Progenitor cell of endocrine pancreas (in vitro differentiated cells): ENCODE measurements around the gene MAML2. TPM values are rescaled to one million over a fixed set of nuclear protein-coding genes. Genes with fewer than 3 reads are reported as not detected.

Experiments used
- DNase-seq: peaks from one replicate; pipeline ENCODE4 v3.0.0; 2021; ENCODE audit warnings: low spot score; ENCODE audit not compliant: unreplicated experiment
- H3K27ac Mint-ChIP-seq: 2 replicates; pipeline ENCODE4 v1.8.0; 2021; ENCODE audit warnings: mild to moderate bottlenecking, moderate library complexity, mixed read lengths
- H3K27me3 Mint-ChIP-seq: 2 replicates; pipeline ENCODE4 v1.8.0; 2021; ENCODE audit warnings: mixed read lengths
- H3K36me3 Mint-ChIP-seq: 2 replicates; pipeline ENCODE4 v1.8.0; 2022; ENCODE audit warnings: mixed read lengths; ENCODE audit not compliant: insufficient read depth
- H3K4me1 Mint-ChIP-seq: 2 replicates; pipeline ENCODE4 v1.8.0; 2021; ENCODE audit warnings: low read depth, mixed read lengths
- H3K4me3 Mint-ChIP-seq: 2 replicates; pipeline ENCODE4 v1.8.0; 2021; ENCODE audit warnings: low read depth, mild to moderate bottlenecking, moderate library complexity, mixed read lengths
- H3K9me3 Mint-ChIP-seq: 2 replicates; pipeline ENCODE4 v1.8.0; 2021; ENCODE audit warnings: low read depth, mixed read lengths
- CTCF ChIP-seq: fragments of 200-600 bp; sonication (generic); IDR thresholded peaks from one replicate; pipeline ENCODE4 v1.5.0; 2021; ENCODE audit warnings: antibody characterized with exemption, mild to moderate bottlenecking; ENCODE audit not compliant: unreplicated experiment
- total RNA-seq: library from RNA; stranded (reverse); gene quantifications from 2 replicates; pipeline ENCODE4 v1.2.1, GENCODE V29; 2021

Gene MAML2
- total RNA-seq, 1 donor from 2014 or later, result 17.6 TPM

DNA sequence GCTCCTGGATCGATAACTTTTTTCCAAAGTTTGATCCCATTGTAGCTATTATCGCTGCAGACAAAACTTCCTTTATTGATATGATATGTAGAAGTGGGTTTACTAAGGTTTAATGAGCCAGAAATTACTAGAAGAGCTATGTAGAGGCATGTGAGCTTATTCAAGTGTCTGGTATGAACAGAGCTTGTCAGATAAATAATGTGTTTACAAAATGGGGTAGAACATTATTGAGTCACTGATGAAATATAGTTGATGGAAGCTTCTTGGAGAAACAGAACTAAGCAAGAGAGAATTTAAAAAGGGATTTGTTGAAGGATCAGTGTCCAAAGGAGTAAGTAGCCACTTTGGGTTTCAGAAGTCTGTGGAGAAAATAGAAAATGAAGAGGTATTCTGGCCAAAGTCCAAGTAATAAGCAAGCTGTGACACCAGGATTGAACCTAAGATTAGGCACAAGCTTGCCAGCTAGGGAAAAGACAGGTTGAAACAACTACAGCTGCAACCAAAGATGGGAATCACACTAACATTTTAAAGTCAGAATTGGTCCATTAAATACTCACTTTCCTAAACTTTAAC is 104.3 kb downstream of the MAML2 start:
- Mint-ChIP-seq H3K4me3 (no peak overlapping the region), H3K27me3 (no peaks in the 10 kb centered on the region), H3K36me3 (peaks cover 2% of the 10 kb centered on the region), H3K4me1 (peaks cover 34% of the 10 kb centered on the region), H3K27ac (no peak overlapping the region), H3K9me3 (no peaks in the 10 kb centered on the region)
- no peak for TF ChIP-seq CTCF
- DNase-seq, result no peak

GRCh38 chr11:96237766-96238266 is 105.2 kb downstream of the MAML2 start:
- no peak for TF ChIP-seq CTCF
- Mint-ChIP-seq H3K36me3 (peaks cover 3% of the 10 kb centered on the region), H3K9me3 (no peaks in the 10 kb centered on the region), H3K4me3 (no peak overlapping the region), H3K27me3 (no peaks in the 10 kb centered on the region), H3K27ac (no peak overlapping the region), H3K4me1 (peaks cover 28% of the 10 kb centered on the region)
- DNase-seq, result no peak

- Mint-ChIP-seq H3K4me3 (no peak overlapping the region), H3K4me1 (peaks cover 14% of the 10 kb centered on the region), H3K27me3 (no peaks in the 10 kb centered on the region)
These were observed 107.2 kb downstream of the MAML2 start for GRCh38 chr11:96235751-96236150.

DNA sequence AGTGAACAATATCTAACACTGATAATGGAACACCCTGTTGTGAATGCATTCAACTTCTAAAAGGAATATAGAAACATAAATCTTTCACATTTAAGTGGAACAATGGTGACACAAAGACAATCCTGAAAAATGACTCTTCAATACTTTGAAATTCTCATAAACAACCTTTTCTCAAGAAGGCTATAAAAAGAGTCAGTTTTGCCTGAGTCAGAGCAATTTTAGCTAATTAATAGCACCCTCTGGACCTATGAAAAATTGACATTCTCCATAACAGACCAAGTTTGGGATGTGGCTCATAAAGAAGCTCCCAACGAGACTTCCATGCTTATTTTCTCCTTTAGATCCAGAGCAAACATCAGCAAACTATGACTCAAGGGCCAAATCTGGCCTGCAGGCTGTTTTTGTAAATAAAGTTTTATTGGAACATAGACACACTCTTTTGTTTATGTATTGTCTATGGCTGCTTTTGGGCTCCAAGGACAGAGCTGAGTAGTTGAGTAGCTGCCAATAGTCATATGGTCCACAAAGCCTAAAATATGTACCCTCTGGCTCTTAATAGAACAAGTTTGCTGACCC is 108.0 kb downstream of the MAML2 start:
- Mint-ChIP-seq H3K27ac (no peak overlapping the region), H3K27me3 (no peaks in the 10 kb centered on the region), H3K36me3 (peaks cover 6% of the 10 kb centered on the region), H3K4me3 (no peak overlapping the region), H3K4me1 (peaks cover 14% of the 10 kb centered on the region), H3K9me3 (no peaks in the 10 kb centered on the region)
- TF ChIP-seq CTCF, result no peak
- no peak for DNase-seq

More at GRCh38 chr11:96235751-96236150, 107.2 kb downstream of the MAML2 start:
- Mint-ChIP-seq H3K27ac (no peak overlapping the region), H3K9me3 (no peaks in the 10 kb centered on the region), H3K36me3 (peaks cover 6% of the 10 kb centered on the region)
- DNase-seq, result no peak
- no peak for TF ChIP-seq CTCF

GRCh38 chr11:96232132-96232531 is 110.9 kb downstream of the MAML2 start:
- Mint-ChIP-seq H3K4me3 (no peak overlapping the region), H3K9me3 (no peaks in the 10 kb centered on the region), H3K4me1 (peaks cover 14% of the 10 kb centered on the region), H3K27me3 (no peaks in the 10 kb centered on the region), H3K27ac (no peak overlapping the region), H3K36me3 (peaks cover 6% of the 10 kb centered on the region)
- TF ChIP-seq CTCF, result no peak
- no peak for DNase-seq
